ENCODE data around the gene RBMS3. TPM values are rescaled to one million over a fixed set of nuclear protein-coding genes. Genes with fewer than 3 reads are reported as not detected.

RBMS3 gene
- total and polyA plus RNA-seq, 2 experiments from 2014 or later: 3.2 to 7.4 TPM

DNA sequence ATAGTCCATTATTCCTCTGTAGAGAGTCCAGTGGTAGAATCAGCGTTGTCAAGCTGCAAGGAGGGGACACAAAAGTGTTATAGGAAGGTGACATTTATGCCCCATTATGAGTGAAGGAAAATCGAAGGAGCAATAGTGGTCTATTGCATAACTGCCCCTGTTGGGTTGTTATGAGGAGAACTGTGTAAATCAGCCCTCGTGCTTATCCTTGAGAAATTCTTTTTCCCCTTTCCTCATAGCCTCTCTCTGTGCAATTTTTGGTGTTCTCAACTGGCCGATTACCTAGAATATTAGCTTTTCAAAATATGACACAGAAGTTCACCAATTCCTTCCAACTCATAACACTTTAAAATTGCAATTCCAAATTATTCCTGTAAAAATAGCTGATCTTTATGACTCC, 286.6 kb downstream of the RBMS3 start (continued):
- TF ChIP-seq NANOG (IDR thresholded peaks at IDR 0.05; ENCODE audit: borderline replicate concordance) (no peak), EZH2phosphoT487 (IDR thresholded peaks at IDR 0.05; ENCODE audit: unreplicated experiment) (no peak), ETS1 (IDR thresholded peaks at IDR 0.05) (no peak), CTCF (conservative IDR thresholded peaks at IDR 0.05; ENCODE audit: low read depth in 2 of 2) (no peak), STAT1 (IDR thresholded peaks at IDR 0.05; ENCODE audit: unreplicated experiment) (no peak), EZH2 (IDR thresholded peaks at IDR 0.05; ENCODE audit: low read depth, unreplicated experiment) (no peak), JUNB (IDR thresholded peaks at IDR 0.05; ENCODE audit: unreplicated experiment) (no peak)
- TF ChIP-seq, protein P1, sequence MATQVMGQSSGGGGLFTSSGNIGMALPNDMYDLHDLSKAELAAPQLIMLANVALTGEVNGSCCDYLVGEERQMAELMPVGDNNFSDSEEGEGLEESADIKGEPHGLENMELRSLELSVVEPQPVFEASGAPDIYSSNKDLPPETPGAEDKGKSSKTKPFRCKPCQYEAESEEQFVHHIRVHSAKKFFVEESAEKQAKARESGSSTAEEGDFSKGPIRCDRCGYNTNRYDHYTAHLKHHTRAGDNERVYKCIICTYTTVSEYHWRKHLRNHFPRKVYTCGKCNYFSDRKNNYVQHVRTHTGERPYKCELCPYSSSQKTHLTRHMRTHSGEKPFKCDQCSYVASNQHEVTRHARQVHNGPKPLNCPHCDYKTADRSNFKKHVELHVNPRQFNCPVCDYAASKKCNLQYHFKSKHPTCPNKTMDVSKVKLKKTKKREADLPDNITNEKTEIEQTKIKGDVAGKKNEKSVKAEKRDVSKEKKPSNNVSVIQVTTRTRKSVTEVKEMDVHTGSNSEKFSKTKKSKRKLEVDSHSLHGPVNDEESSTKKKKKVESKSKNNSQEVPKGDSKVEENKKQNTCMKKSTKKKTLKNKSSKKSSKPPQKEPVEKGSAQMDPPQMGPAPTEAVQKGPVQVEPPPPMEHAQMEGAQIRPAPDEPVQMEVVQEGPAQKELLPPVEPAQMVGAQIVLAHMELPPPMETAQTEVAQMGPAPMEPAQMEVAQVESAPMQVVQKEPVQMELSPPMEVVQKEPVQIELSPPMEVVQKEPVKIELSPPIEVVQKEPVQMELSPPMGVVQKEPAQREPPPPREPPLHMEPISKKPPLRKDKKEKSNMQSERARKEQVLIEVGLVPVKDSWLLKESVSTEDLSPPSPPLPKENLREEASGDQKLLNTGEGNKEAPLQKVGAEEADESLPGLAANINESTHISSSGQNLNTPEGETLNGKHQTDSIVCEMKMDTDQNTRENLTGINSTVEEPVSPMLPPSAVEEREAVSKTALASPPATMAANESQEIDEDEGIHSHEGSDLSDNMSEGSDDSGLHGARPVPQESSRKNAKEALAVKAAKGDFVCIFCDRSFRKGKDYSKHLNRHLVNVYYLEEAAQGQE (IDR thresholded peaks at IDR 0.05; ENCODE audit: unreplicated experiment): no peak

- no peak for ATAC-seq
- H3K27ac Mint-ChIP-seq: no peak overlapping the region
These were observed 287.5 kb downstream of the RBMS3 start for GRCh38 chr3:29568355-29568754.

More at GRCh38 chr3:29568355-29568754, 287.5 kb downstream of the RBMS3 start:
- Mint-ChIP-seq H3K4me3 (no peak overlapping the region), H3K9me3 (no peaks in the 10 kb centered on the region; the same call in 2 of the 3 replicates), H3K27me3 (ENCODE audit: insufficient read depth, low read depth, poor library complexity) (no peaks in the 10 kb centered on the region), H3K4me1 (no peaks in the 10 kb centered on the region; the same call in 2 of the 3 replicates), H3K36me3 (ENCODE audit: low read depth) (no peaks in the 10 kb centered on the region)
- Histone ChIP-seq H3K4me2 (no peak overlapping the region), H3K27ac (ENCODE audit: low read depth) (no peak overlapping the region), H4K20me1 (replicated peaks; ENCODE audit: insufficient read depth) (no peaks in the 10 kb centered on the region), H2AFZ (no peak overlapping the region), H3K4me3 (no peak overlapping the region), H3K27me3 (ENCODE audit: insufficient read depth) (no peaks in the 10 kb centered on the region), H3F3A (replicated peaks; ENCODE audit: low read depth) (no peaks in the 10 kb centered on the region), H3K79me2 (replicated peaks; ENCODE audit: insufficient read depth) (no peaks in the 10 kb centered on the region), H3K9me2 (ENCODE audit: insufficient read depth) (no peaks in the 10 kb centered on the region), H3K36me3 (ENCODE audit: insufficient read depth) (no peaks in the 10 kb centered on the region), H3K4me1 (ENCODE audit: insufficient read depth) (no peaks in the 10 kb centered on the region)
- TF ChIP-seq ZNF331 (CRISPR knock-in tag; IDR thresholded peaks at IDR 0.05; ENCODE audit: low read depth) (no peak), EZH2phosphoT487 (IDR thresholded peaks at IDR 0.05; ENCODE audit: unreplicated experiment) (no peak)
- DNase-seq (ENCODE audit: low spot score): no peak
